ENCODE measurements around the gene NELFA.

NELFA gene

GRCh38 chr4:1961563-1961962 lies 47.2 kb downstream of the NELFA start:
- no peak for DNase-seq

- no peak for DNase-seq
These were observed 47.7 kb downstream of the NELFA start for GRCh38 chr4:1961038-1961437.

- DNase-seq, result no peak
These were observed 48.5 kb downstream of the NELFA start for GRCh38 chr4:1960170-1960825.

GRCh38 chr4:1959104-1959384 lies 49.7 kb downstream of the NELFA start:
- no peak for DNase-seq

GRCh38 chr4:1958276-1959103 lies 50.3 kb downstream of the NELFA start:
- no peak for DNase-seq

GRCh38 chr4:1956631-1957030 lies 52.1 kb downstream of the NELFA start:
- DNase-seq, result no peak

GRCh38 chr4:1953335-1953734 lies 55.4 kb downstream of the NELFA start:
- no peak for DNase-seq

- no peak for DNase-seq
These were observed 56.1 kb downstream of the NELFA start for GRCh38 chr4:1952719-1953118.

GRCh38 chr4:1952058-1952700 lies 56.6 kb downstream of the NELFA start:
- no peak for DNase-seq

- no peak for DNase-seq
These were observed 58.4 kb downstream of the NELFA start for GRCh38 chr4:1950369-1950768.

GRCh38 chr4:1948892-1949436 lies 59.8 kb downstream of the NELFA start:
- no peak for DNase-seq

- no peak for DNase-seq
These were observed 60.5 kb downstream of the NELFA start for GRCh38 chr4:1948232-1948631.

GRCh38 chr4:1945912-1946311 lies 62.9 kb downstream of the NELFA start:
- DNase-seq, result no peak

GRCh38 chr4:1945124-1945895 lies 63.5 kb downstream of the NELFA start:
- DNase-seq, result no peak

GRCh38 chr4:1943928-1944327 lies 64.8 kb downstream of the NELFA start:
- DNase-seq, result no peak

GRCh38 chr4:1940566-1940965 lies 68.2 kb downstream of the NELFA start:
- DNase-seq, result no peak

- DNase-seq, result no peak
These were observed 68.9 kb downstream of the NELFA start for GRCh38 chr4:1939664-1940509.

- DNase-seq, result no peak
These were observed 70.7 kb downstream of the NELFA start for GRCh38 chr4:1938027-1938426.

GRCh38 chr4:1937550-1937949 lies 71.2 kb downstream of the NELFA start:
- DNase-seq, result no peak

GRCh38 chr4:1933700-1934099 lies 75.1 kb downstream of the NELFA start:
- DNase-seq, result no peak

GRCh38 chr4:1932736-1933135 lies 76.0 kb downstream of the NELFA start:
- no peak for DNase-seq

All from stimulated activated CD8-positive, alpha-beta memory T cell treated with anti-CD3 and anti-CD28 coated beads, Interleukin-4, amount 100 ng/mL, for 48 hours (primary cell).